GM20431 (cell line): ENCODE data around the gene ZSWIM8.

Source experiments
- in situ Hi-C: fragments of 300-500 bp; cut with MseI, MboI; formaldehyde crosslinking; loops from one replicate; pipeline ENCODE4 v1.15.0; 2020; ENCODE audit warnings: low sequenced_read_pairs; ENCODE audit not compliant: unreplicated experiment

ZSWIM8 gene

DNA sequence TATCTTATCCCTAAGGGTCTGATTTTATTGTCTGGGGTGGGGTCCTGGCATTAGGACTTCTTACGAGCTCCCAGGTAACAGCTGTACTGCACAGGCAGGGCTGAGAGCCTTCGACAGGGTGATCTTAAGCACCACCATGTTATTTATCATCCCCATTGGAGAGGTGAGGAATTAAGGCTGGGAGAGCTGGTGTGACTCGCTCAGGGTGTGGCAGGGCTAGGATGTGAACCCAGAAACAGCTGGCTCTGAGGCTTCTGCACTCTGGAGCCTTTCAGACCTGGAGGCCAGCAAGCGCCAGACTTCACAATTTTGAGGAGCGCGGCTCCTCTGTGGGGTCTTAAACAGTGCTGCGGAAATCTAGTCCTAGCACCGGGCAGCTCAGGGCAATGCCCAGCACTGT lies 53.4 kb downstream of the ZSWIM8 start:
- in situ Hi-C loops = no loop called here

DNA sequence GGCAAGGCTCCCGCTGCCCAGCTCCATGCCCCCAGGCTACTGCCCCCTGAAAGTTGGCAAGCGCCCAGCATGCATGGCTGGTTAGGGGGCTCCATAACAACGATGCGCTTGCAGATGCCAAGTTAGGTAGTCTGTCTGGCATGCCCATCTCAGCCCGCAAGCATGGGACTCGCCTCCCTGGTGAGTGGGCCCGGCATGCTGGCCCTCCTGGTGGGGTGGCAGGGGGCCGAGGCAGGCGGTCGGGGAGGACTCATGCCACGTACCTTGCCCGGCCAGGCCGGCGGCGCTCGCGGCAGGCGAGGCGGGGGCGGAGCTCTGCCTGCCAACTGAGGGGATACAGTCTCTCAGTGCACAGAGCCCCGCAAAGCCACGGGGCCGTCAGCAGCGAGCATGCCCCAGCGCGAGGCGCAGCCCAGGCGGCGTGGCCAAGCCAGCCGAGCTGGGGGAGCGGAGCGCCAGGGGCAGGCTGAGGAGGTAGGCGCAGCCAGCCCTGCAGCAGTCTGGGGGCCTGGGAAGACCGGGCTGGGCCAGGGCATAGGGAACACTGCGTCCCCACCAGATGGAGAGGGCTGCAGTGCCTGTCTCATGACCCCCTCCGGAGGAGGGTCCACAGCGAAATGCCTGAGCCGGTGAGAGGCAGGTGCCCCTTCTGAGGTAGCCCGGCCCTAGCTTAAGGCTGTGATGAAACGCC lies 54.0 kb downstream of the ZSWIM8 start:
- in situ Hi-C loops = no loop called here

DNA sequence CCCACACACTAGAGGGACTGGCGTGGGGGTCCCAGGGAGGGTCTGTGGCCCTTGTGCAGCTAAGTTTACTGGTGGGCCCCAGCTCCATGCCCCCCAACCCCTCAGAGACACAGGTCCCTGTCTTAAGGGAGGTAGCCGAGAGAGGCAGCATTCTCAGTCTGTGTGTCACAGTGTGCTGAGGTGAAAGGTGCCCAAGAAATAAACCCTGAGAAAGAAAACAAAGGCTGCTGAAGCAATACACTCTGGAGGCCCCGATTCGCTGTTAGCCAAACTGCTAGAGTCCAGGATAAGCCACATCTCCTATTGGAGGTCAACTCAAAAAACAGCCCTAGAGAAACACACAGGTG lies 54.6 kb downstream of the ZSWIM8 start:
- in situ Hi-C loops = no loop called here

DNA sequence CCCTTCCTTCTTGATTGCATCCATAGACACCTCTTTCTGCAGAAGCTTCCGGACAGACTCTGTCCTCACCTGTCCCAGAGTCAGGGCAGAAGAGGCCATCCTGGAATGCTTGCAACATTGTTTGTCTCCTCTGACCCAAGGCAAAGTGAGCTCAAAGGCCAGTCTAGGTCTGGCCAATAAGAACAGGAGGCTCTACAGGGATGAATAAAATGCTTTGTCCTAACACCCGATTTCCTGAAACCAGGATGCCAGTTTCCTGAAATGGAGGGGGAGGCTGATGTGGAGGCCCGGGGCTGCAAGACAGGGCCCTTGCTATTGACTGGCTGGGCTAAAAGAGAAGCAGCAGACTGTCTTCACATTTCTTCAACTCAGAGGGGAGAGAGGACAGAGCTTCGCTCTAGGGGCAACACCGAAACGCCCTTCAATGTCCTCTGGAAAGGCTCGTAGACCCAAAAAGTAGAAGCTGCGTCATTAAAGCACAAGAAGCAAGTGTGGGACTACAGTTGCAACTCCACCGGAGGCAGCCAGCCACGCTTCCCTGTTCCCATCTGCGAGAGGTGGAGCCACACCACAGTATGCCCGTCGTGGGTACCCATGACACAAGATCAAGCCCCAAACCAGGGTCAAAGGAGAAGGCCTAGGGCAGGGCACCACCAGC lies 55.1 kb downstream of the ZSWIM8 start:
- in situ Hi-C loops = no loop called here

DNA sequence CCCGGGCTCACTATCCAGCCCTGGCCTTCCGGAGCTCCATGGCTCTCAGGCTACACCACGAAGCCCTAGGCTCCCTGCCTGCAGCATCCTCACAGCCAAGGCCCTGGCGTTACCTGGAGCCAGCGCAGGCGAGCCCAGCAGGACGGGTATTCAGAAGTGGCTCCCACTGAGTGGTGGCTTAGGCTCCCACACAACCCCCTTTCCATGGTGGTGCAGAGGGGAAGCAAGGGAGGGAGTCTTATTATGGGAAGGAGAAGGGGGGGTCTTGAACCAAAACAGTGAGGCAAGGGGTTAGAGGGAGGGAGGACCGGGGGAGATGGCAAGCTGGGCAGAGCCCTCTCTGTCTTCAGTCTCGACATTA lies 55.6 kb downstream of the ZSWIM8 start:
- in situ Hi-C loops = no loop called here

DNA sequence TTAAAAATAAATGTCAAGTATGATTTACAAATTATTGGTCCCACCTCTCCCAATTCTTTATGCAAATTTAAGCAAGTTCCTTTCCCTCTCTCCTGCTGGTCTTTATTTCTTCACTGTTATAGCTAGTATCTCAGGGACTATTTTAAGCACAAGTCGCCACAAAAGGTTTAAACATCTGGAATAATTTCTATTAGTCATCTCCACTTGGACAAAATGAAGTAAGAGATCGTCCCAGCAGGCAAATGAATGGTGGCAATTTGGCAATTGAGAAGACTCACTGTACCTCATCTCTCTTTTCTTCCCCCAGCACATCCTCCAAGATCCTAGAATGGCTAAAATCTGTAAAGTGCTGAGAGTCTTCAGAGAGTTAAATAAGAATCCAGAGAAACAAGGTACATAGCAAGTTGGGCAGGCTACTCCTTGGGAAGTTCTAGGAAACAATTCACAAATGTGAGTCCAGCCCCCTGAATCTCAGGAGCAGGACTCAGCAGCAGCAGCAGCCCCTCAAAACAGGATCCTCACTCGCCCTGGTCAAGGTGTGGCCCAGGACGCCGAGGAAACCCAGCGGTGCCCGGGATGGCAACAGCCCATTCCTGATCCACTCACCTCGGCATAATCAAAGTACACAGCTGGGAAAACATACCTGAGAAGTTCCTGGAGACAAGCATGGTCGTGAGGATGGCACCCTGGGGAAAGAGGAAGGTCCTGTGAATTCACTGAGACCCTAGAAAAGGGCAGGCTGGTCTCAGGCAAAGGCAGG lies 56.3 kb downstream of the ZSWIM8 start:
- in situ Hi-C loops = no loop called here

DNA sequence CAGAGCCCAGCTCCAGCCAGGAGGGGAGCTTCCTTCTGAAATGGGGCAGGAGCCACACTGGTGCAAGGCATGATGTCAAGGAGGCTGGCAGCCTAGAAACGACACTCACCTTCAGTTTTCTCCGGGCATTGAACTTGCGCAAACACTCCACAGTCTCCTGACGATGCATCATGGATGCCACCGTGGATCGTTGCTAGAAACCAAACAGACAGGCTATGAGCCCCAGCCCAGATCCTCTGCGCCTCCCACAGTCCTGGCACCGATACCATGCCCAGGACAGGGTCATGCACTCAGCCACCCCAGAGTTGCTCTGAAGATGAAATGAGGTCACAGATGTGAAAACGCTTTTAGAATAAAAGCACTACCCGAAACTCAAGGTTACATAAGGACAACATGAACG lies 56.9 kb downstream of the ZSWIM8 start:
- in situ Hi-C loops = no loop called here

DNA sequence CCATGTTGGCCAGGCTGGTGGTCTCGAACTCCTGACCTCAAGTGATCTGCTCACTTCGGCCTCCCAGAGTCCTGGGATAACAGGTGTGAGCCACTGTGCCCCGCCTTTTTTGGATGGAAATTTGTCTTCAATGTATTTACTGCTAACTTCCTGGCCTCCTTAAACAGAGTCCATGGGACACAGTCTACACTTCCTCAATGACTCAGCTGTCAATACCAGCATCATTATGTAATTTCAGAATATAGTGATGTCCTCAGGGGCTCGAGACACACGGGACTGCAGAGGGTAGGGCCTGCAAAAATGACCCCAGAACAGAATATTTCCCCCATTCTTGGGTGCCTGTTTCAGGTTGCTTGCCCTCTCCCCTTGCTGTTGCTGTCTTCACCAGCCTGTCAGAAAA lies 57.9 kb downstream of the ZSWIM8 start:
- in situ Hi-C loops = no loop called here

DNA sequence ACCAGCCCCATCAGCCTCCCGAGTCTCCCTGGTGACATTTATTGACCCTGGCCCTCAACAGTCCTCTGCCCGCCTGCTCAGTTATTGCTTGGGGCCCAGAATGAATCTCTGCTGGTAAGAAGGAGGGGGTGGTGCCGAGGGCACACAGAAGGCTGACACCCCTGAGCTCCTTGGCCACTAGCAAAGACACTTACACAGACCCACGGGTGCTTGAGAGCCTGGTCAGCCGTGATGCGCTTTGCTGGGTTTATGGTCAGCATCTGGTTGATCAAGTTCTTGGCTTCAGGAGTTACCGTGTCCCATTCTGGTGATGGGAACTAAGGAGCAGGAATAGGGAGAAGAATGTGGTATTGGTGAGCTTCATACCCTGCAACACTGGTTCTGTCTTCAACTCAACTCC lies 61.6 kb downstream of the ZSWIM8 start:
- in situ Hi-C loops = no loop called here

DNA sequence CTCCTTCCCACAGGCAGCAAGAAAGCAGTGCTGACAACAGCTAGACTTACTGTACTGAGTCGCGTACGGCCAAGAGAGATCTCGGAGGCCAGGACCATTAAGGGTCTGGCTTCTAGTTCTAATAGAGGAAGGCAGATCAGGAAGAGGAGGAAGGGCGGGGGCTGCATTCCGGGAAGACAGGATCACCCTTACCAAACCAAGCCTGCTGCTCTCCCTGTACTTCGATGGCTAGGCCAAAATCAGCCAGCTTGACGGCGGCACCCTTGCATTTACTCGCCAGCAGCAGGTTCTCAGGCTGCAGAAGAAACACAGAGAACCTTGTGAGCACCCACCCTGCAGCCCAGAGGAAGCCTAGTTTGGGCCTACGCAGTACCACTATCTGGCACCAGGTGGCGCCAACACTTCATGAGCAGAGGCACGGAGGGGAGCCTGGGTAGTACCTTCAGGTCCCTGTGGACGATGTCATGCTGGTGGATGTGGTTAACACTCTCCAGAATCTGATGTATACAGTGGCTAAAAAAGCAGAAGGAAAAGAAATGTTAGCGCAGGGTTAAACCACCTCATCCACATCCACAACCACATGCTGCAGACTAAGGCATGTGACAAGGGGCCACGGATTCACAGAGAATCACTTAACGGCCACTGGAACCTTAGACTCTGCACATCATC lies 63.5 kb downstream of the ZSWIM8 start:
- in situ Hi-C loops = no loop called here

DNA sequence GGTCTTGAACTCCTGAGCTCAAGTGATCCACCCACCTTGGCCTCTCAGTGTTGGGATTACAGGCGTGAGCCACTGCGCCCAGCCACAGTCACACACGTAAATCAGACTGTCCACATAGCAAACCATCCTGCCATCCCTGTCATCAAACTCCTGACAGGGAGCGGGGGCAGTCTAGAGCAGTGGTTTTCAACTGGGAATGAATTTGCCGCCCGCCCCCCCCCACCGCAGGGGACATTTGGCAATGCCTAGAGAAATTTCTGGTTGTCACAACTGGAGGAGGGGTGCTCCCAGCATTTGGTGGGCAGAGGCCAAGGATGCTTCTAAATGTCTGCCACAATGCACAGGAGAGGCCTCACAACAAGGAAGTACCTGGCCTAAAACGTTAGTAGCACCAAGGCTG lies 64.8 kb downstream of the ZSWIM8 start:
- in situ Hi-C loops = no loop called here

DNA sequence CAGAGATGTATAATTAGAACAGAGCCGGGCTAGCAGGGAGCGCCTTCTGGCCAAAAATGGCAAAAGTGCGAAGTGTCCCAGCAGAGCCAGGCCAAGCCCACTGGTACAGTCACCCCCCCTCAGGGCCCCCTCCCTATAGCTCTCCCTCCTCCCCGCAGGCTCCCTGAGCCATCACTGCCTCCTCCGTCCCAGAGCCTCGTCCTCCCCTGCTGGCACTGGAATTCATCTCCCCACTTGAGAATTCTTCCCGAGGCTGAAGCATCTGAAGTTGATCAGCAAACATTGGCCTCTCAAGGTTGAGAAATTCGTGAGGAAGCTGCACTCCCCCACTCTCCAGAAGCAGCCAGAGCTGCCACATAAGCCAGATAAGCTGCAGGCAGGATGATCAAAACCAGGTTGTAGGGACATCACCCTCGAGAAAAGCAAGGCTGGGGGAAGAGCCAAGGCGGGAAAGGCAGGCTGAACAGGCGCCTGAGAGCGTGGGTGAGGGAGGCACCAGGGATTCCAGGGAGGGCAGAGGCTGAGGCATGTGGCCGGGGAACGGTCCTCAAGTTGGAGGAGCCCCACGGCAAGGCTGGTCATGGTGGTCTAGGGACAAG lies 65.6 kb downstream of the ZSWIM8 start:
- in situ Hi-C loops = no loop called here
